IPS-20b (cell line): ENCODE results near the gene ADPRH.

Experiments
- H3K27ac ChIP-seq: one replicate; pipeline ENCODE4 v1.5.1; 2013; ENCODE audit warnings: low read length
- H3K27me3 ChIP-seq: 2 replicates; pipeline ENCODE4 v1.6.1; 2013; ENCODE audit warnings: mild to moderate bottlenecking, low read length, inconsistent platforms; ENCODE audit not compliant: insufficient read depth
- H3K36me3 ChIP-seq: 2 replicates; pipeline ENCODE4 v1.6.1; 2013; ENCODE audit warnings: low read depth, mild to moderate bottlenecking, inconsistent platforms, low read length, moderate library complexity; ENCODE audit not compliant: insufficient read depth
- H3K4me1 ChIP-seq: 2 replicates; pipeline ENCODE4 v1.6.1; 2013; ENCODE audit warnings: mild to moderate bottlenecking, control low read depth, inconsistent platforms, low read length, moderate library complexity; ENCODE audit not compliant: insufficient read depth
- H3K4me3 ChIP-seq: 2 replicates; pipeline ENCODE4 v1.5.1; 2013; ENCODE audit warnings: mild to moderate bottlenecking, low read length, inconsistent platforms
- H3K9ac ChIP-seq: 2 replicates; pipeline ENCODE4 v1.6.1; 2013; ENCODE audit warnings: low read depth, mild to moderate bottlenecking, inconsistent platforms, low read length, moderate library complexity
- H3K9me3 ChIP-seq: 2 replicates; pipeline ENCODE4 v1.6.1; 2013; ENCODE audit warnings: mild to moderate bottlenecking, low read depth, low read length, inconsistent platforms; ENCODE audit not compliant: insufficient read depth

ADPRH gene

GRCh38 chr3:119579366-119580066 is at the start of gene ADPRH:
TSS of gene ADPRH (plus strand) at chr3:119579492. CDS start at chr3:119582170, 2,678 bp downstream.
- no peak within 1 kb of the TSS for H3K27ac ChIP-seq
- H3K9me3 ChIP-seq: no peaks in the 10 kb centered on the region
- peaks cover 33% of the 10 kb centered on the region for H3K27me3 ChIP-seq
- no peaks in the 10 kb centered on the region for H3K36me3 ChIP-seq
- peaks cover 5% of the 10 kb centered on the region; the same call in 1 of the 2 replicates for H3K4me1 ChIP-seq
- H3K9ac ChIP-seq: peak within 1 kb of the TSS; percentile 83
- H3K4me3 ChIP-seq: peak within 1 kb of the TSS; percentile 82

GRCh38 chr3:119529883-119530282 is 49.4 kb upstream of the ADPRH start:
- Histone ChIP-seq H3K4me1 (peaks cover 2% of the 10 kb centered on the region; the same call in 1 of the 2 replicates), H3K4me3 (no peak overlapping the region), H3K36me3 (no peaks in the 10 kb centered on the region), H3K9ac (no peak overlapping the region), H3K27ac (no peak overlapping the region), H3K9me3 (no peaks in the 10 kb centered on the region), H3K27me3 (no peaks in the 10 kb centered on the region)

GRCh38 chr3:119530456-119530855 is 48.8 kb upstream of the ADPRH start:
- no peak overlapping the region for H3K9ac ChIP-seq
- H3K9me3 ChIP-seq: no peaks in the 10 kb centered on the region
- no peaks in the 10 kb centered on the region; the same call in 1 of the 2 replicates for H3K4me1 ChIP-seq
- no peak overlapping the region for H3K4me3 ChIP-seq
- no peak overlapping the region for H3K27ac ChIP-seq
- no peaks in the 10 kb centered on the region for H3K27me3 ChIP-seq
- H3K36me3 ChIP-seq: no peaks in the 10 kb centered on the region

DNA sequence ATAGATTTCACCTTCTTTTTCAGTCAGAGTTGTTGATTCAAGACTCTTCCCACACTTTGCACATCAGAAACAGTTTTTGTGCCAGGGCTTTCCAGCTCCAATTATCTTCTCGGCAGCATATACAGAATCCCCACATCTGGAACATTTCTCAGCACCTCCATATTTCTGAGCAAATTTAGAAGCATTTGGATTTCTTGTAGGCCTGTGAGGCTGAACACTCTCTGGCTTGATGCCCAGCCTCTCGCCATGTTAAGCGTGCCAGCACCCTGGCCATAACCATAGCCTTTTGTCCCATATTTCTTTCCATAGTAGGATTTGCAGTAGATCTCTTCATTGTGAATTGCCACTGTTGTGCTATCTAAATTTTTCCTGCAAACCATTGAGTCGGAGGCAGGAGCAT is 48.1 kb upstream of the ADPRH start:
- Histone ChIP-seq H3K9ac (no peak overlapping the region), H3K27ac (no peak overlapping the region), H3K27me3 (no peaks in the 10 kb centered on the region), H3K9me3 (no peaks in the 10 kb centered on the region), H3K4me3 (no peak overlapping the region), H3K36me3 (no peaks in the 10 kb centered on the region), H3K4me1 (no peaks in the 10 kb centered on the region)

- no peaks in the 10 kb centered on the region for H3K9me3 ChIP-seq
- H3K9ac ChIP-seq: no peak overlapping the region
- no peak overlapping the region for H3K27ac ChIP-seq
- no peak overlapping the region for H3K4me3 ChIP-seq
- no peaks in the 10 kb centered on the region for H3K4me1 ChIP-seq
- no peaks in the 10 kb centered on the region for H3K27me3 ChIP-seq
- no peaks in the 10 kb centered on the region for H3K36me3 ChIP-seq
These were observed 45.0 kb upstream of the ADPRH start for GRCh38 chr3:119534296-119534695.

DNA sequence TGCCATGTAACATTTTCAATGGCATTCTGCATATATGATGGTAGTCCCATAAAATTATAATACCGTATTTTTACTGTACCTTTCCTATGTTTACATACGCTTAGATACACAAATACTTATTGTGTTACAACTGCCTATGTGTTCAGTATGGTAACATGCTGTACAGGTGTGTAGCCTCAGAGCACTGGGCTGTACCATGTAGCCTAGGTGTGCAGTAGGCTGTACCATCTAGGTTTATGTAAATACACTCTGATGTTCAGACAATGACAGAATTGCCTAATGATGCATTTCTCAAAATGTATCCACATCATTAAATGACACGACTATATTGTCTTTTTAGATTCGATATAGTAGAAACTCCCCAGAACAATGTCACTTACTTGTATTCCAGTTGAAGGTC is 42.5 kb upstream of the ADPRH start:
- H3K27me3 ChIP-seq: no peaks in the 10 kb centered on the region

GRCh38 chr3:119538772-119539171 is 40.5 kb upstream of the ADPRH start:
- H3K9ac ChIP-seq: no peak overlapping the region
- no peaks in the 10 kb centered on the region for H3K36me3 ChIP-seq
- H3K27ac ChIP-seq: no peak overlapping the region
- H3K4me3 ChIP-seq: no peak overlapping the region
- H3K4me1 ChIP-seq: no peaks in the 10 kb centered on the region
- H3K27me3 ChIP-seq: no peaks in the 10 kb centered on the region
- no peaks in the 10 kb centered on the region for H3K9me3 ChIP-seq

More for the DNA sequence above, 42.5 kb upstream of the ADPRH start:
- H3K27ac ChIP-seq: no peak overlapping the region
- H3K4me1 ChIP-seq: no peaks in the 10 kb centered on the region
- no peaks in the 10 kb centered on the region for H3K36me3 ChIP-seq
- H3K9me3 ChIP-seq: no peaks in the 10 kb centered on the region
- H3K9ac ChIP-seq: no peak overlapping the region
- no peak overlapping the region for H3K4me3 ChIP-seq

GRCh38 chr3:119541547-119541946 is 37.7 kb upstream of the ADPRH start:
- Histone ChIP-seq H3K9me3 (no peaks in the 10 kb centered on the region), H3K9ac (no peak overlapping the region), H3K27me3 (no peaks in the 10 kb centered on the region), H3K36me3 (no peaks in the 10 kb centered on the region), H3K4me3 (no peak overlapping the region), H3K4me1 (no peaks in the 10 kb centered on the region), H3K27ac (no peak overlapping the region)

GRCh38 chr3:119542168-119542767 is 37.0 kb upstream of the ADPRH start:
- no peaks in the 10 kb centered on the region for H3K27me3 ChIP-seq
- H3K4me1 ChIP-seq: no peaks in the 10 kb centered on the region
- H3K9me3 ChIP-seq: no peaks in the 10 kb centered on the region
- no peak overlapping the region for H3K4me3 ChIP-seq
- H3K36me3 ChIP-seq: no peaks in the 10 kb centered on the region
- H3K9ac ChIP-seq: no peak overlapping the region
- no peak overlapping the region for H3K27ac ChIP-seq

GRCh38 chr3:119543147-119543546 is 36.1 kb upstream of the ADPRH start:
- no peaks in the 10 kb centered on the region for H3K4me1 ChIP-seq
- H3K9ac ChIP-seq: no peak overlapping the region
- H3K27ac ChIP-seq: no peak overlapping the region
- no peaks in the 10 kb centered on the region for H3K27me3 ChIP-seq
- H3K9me3 ChIP-seq: no peaks in the 10 kb centered on the region
- no peaks in the 10 kb centered on the region for H3K36me3 ChIP-seq
- no peak overlapping the region for H3K4me3 ChIP-seq

DNA sequence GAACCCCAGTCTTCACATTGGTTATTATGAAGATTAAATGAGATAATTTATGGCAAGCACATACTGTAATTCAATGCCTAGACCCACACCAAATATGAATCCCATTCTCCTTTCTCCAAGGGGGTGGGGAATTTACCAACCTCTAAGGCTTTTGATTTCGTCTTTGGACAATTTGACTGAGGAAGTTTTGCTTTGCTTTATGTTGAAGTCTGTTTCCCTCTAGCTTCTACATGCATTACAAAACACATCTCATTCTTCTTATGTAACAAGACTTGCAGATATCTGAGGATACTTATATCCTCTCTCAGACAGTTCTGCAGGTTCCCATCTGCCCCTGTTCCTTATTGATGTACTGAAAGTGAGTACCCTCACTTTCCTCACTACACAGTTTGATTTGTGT is 32.1 kb upstream of the ADPRH start:
- Histone ChIP-seq H3K27me3 (no peaks in the 10 kb centered on the region), H3K27ac (no peak overlapping the region), H3K36me3 (no peaks in the 10 kb centered on the region), H3K4me1 (no peaks in the 10 kb centered on the region), H3K4me3 (no peak overlapping the region), H3K9me3 (no peaks in the 10 kb centered on the region), H3K9ac (no peak overlapping the region)

GRCh38 chr3:119548341-119548740 is 31.0 kb upstream of the ADPRH start:
- Histone ChIP-seq H3K9ac (no peak overlapping the region), H3K36me3 (no peaks in the 10 kb centered on the region), H3K9me3 (no peaks in the 10 kb centered on the region), H3K4me1 (no peaks in the 10 kb centered on the region), H3K4me3 (no peak overlapping the region), H3K27me3 (no peaks in the 10 kb centered on the region), H3K27ac (no peak overlapping the region)
